Common myeloid progenitor, CD34-positive (primary cell): ENCODE results near the gene CACNA1D. TPM values are rescaled to one million over a fixed set of nuclear protein-coding genes. Genes with fewer than 3 reads are reported as not detected.
"Not testable (repeated sequence)": the region's sequence is repeated elsewhere in the genome, so short reads cannot be mapped to it uniquely, and the experiment has no call there.

ENCODE experiments used
- CTCF ChIA-PET: fragments of 350-600 bp; sonication (Branson Sonifier 250); formaldehyde crosslinking; loops from one replicate; lab custom pipeline; 2021; ENCODE audit warnings: antibody characterized with exemption; lab: Charles Lee
- POLR2A ChIA-PET: fragments of 350-600 bp; sonication (Branson Sonifier 250); formaldehyde crosslinking; loops from one replicate; lab custom pipeline; 2021; ENCODE audit warnings: antibody characterized with exemption; lab: Charles Lee
- DNase-seq, 3 donors: peaks; one replicate each; pipeline versions ENCODE4 v3.0.0 to v3.0.0-alpha.2; 2013
- H3K27ac ChIP-seq, 2 experiments: 1 replicate in 1 of 2; 2 replicates in 1 of 2; pipeline ENCODE4 v1.7.0; 2013; ENCODE audit warnings: inconsistent platforms in 2 of 2, low read length in 2 of 2, mild to moderate bottlenecking in 2 of 2, low read depth in 1 of 2, moderate library complexity in 1 of 2; ENCODE audit not compliant: severe bottlenecking in 2 of 2, insufficient read depth in 1 of 2, poor library complexity in 1 of 2
- H3K27me3 ChIP-seq, 5 experiments: replicated peaks in 2 of 5; 1 replicate in 3 of 5; 2 replicates in 2 of 5; pipeline versions ENCODE4 v1.6.1 to v1.7.0; 2013; ENCODE audit warnings: low read length in 4 of 5, mild to moderate bottlenecking in 2 of 5, moderate library complexity in 2 of 5, inconsistent platforms in 1 of 5; ENCODE audit not compliant: insufficient read depth in 5 of 5, control insufficient read depth in 4 of 5
- H3K36me3 ChIP-seq, 4 experiments: 1 replicate in 2 of 4; 2 replicates in 2 of 4; pipeline versions ENCODE4 v1.6.1 to v1.7.0; 2013; ENCODE audit warnings: low read length in 3 of 4, control low read depth in 1 of 4, mild to moderate bottlenecking in 1 of 4; ENCODE audit not compliant: control insufficient read depth in 4 of 4, insufficient read depth in 4 of 4
- H3K4me1 ChIP-seq, 4 experiments: 1 replicate in 3 of 4; 2 replicates in 1 of 4; pipeline versions ENCODE4 v1.6.1 to v1.7.1; 2013; ENCODE audit warnings: low read length in 3 of 4, mild to moderate bottlenecking in 3 of 4, control low read depth in 1 of 4, inconsistent platforms in 1 of 4, moderate library complexity in 1 of 4; ENCODE audit not compliant: control insufficient read depth in 4 of 4, insufficient read depth in 4 of 4; ENCODE audit errors: control extremely low read depth in 1 of 4
- H3K4me3 ChIP-seq, 7 experiments: 1 replicate in 4 of 7; 2 replicates in 3 of 7; pipeline versions ENCODE4 v1.5.1 to v1.7.0; 2013; ENCODE audit warnings: mild to moderate bottlenecking in 7 of 7, low read length in 6 of 7, moderate library complexity in 6 of 7, inconsistent platforms in 2 of 7, low read depth in 2 of 7, control low read depth in 1 of 7; ENCODE audit not compliant: insufficient read depth in 4 of 7, control insufficient read depth in 1 of 7; ENCODE audit errors: extremely low read depth in 1 of 7
- H3K9me3 ChIP-seq, 5 experiments: 1 replicate in 4 of 5; 2 replicates in 1 of 5; pipeline versions ENCODE4 v1.6.1 to v1.7.1; 2013; ENCODE audit warnings: low read length in 4 of 5, mild to moderate bottlenecking in 2 of 5, inconsistent platforms in 1 of 5, low read depth in 1 of 5, moderate library complexity in 1 of 5; ENCODE audit not compliant: control insufficient read depth in 4 of 5, insufficient read depth in 2 of 5; ENCODE audit errors: control extremely low read depth in 1 of 5
- WGBS: methylation state at CpG from one replicate; pipeline ENCODE4 v1.1.5; 2013; ENCODE audit not compliant: insufficient coverage; 5-methylcytosine and 5-hydroxymethylcytosine counted together
- polyA plus RNA-seq: library from polyadenylated mRNA; unstranded; fragments of 120-200 nt; gene quantifications from one replicate; pipeline ENCODE4 v1.2.1, GENCODE V29; 2013

CACNA1D gene
- 0.46 TPM for polyA plus RNA-seq

GRCh38 chr3:53493963-53494791 lies at the start of gene CACNA1D:
Gene CACNA1D (plus strand): TSS chr3:53494611. CDS start chr3:53495167, 556 bp downstream.
- no peaks in the 10 kb centered on the region for H3K36me3 ChIP-seq
- WGBS: under 1% methylated on average over 86 of the region's 122 CpGs
- H3K9me3 ChIP-seq: no peaks in the 10 kb centered on the region
- peak in 2 of 3 donors; percentile 21 to 40 for DNase-seq
- ChIA-PET CTCF (interaction anchor here (1.4 to 1.9 kb wide), 2 partner anchors 9 to 10 kb away, joined by 5 to 6 read pairs; no protein-coding TSS in a partner anchor), POLR2A (no interaction called here)
- peaks cover 0 to 24% (median 16%) of the 10 kb centered on the region in 4 experiments for H3K4me1 ChIP-seq
- H3K27me3 ChIP-seq: peaks cover 4 to 90% (median 31%) of the 10 kb centered on the region in 5 experiments
- peak within 1 kb of the TSS; percentile 10 to 63 (median 30) for H3K4me3 ChIP-seq
- no peak within 1 kb of the TSS for H3K27ac ChIP-seq

- ChIA-PET CTCF (interaction anchor here (0.6 kb wide), 2 partner anchors 73 to 254 kb away, joined by 3 read pairs; no protein-coding TSS in a partner anchor), POLR2A (no interaction called here)
- H3K4me1 ChIP-seq: peaks cover 0 to 13% (median 9%) of the 10 kb centered on the region in 4 experiments
- H3K27ac ChIP-seq: no peak overlapping the region
- peaks cover 0 to 2% (median 0%) of the 10 kb centered on the region in 5 experiments for H3K27me3 ChIP-seq
- DNase-seq: peak; percentile 63 to 87 (median 72)
- H3K36me3 ChIP-seq: no peaks in the 10 kb centered on the region
- H3K4me3 ChIP-seq: no peak overlapping the region
- H3K9me3 ChIP-seq: no peaks in the 10 kb centered on the region
Measured at GRCh38 chr3:53457068-53457467, 37.3 kb upstream of the CACNA1D start.

- H3K4me3 ChIP-seq: no peak overlapping the region
- peaks cover 0 to 2% (median 0%) of the 10 kb centered on the region in 5 experiments for H3K27me3 ChIP-seq
- H3K9me3 ChIP-seq: peaks cover 0 to 8% (median 0%) of the 10 kb centered on the region in 5 experiments
- H3K4me1 ChIP-seq: peaks cover 0 to 13% (median 9%) of the 10 kb centered on the region in 4 experiments
- CTCF ChIA-PET: no interaction called here
- no peaks in the 10 kb centered on the region for H3K36me3 ChIP-seq
- no peak for DNase-seq
- no CpG with 5 or more reads among the region's 1 CpG for WGBS
- POLR2A ChIA-PET: interaction anchor here (0.5 kb wide), 1 partner anchor 43 kb away, joined by 3 read pairs; no protein-coding TSS in a partner anchor
- H3K27ac ChIP-seq: no peak overlapping the region
Measured at GRCh38 chr3:53460326-53460725, 34.1 kb upstream of the CACNA1D start.

GRCh38 chr3:53464424-53464823 lies 30.0 kb upstream of the CACNA1D start:
- DNase-seq: no peak
- no peaks in the 10 kb centered on the region for H3K4me1 ChIP-seq
- no peak overlapping the region for H3K4me3 ChIP-seq
- WGBS: 86% methylated on average over 1 of the region's 3 CpGs
- peaks cover 0 to 8% (median 0%) of the 10 kb centered on the region in 5 experiments for H3K9me3 ChIP-seq
- POLR2A ChIA-PET: no interaction called here
- H3K36me3 ChIP-seq: no peaks in the 10 kb centered on the region
- H3K27ac ChIP-seq: no peak overlapping the region
- peaks cover 0 to 2% (median 0%) of the 10 kb centered on the region in 5 experiments for H3K27me3 ChIP-seq
- CTCF ChIA-PET: no interaction called here

GRCh38 chr3:53469758-53470157 lies 24.7 kb upstream of the CACNA1D start:
- H3K4me1 ChIP-seq, H3K9me3 ChIP-seq, H3K4me3 ChIP-seq, POLR2A ChIA-PET, H3K27me3 ChIP-seq, DNase-seq, CTCF ChIA-PET, H3K36me3 ChIP-seq, H3K27ac ChIP-seq: not testable (repeated sequence)
- WGBS: 100% methylated on average over 1 of the region's 7 CpGs

- no peak for DNase-seq
- H3K9me3 ChIP-seq: no peaks in the 10 kb centered on the region
- POLR2A ChIA-PET: no interaction called here
- no peaks in the 10 kb centered on the region for H3K4me1 ChIP-seq
- no peak overlapping the region for H3K27ac ChIP-seq
- no peak overlapping the region for H3K4me3 ChIP-seq
- 100% methylated on average over 2 of the region's 2 CpGs for WGBS
- CTCF ChIA-PET: no interaction called here
- no peaks in the 10 kb centered on the region for H3K36me3 ChIP-seq
- peaks cover 0 to 6% (median 2%) of the 10 kb centered on the region in 5 experiments for H3K27me3 ChIP-seq
Measured at GRCh38 chr3:53473422-53473821, 21.0 kb upstream of the CACNA1D start.

- DNase-seq, H3K4me3 ChIP-seq, H3K36me3 ChIP-seq, POLR2A ChIA-PET, H3K9me3 ChIP-seq, H3K27ac ChIP-seq, CTCF ChIA-PET, H3K4me1 ChIP-seq: not testable (repeated sequence)
- H3K27me3 ChIP-seq: peaks cover 2 to 15% (median 3%) of the 10 kb centered on the region in 5 experiments
- no CpG with 5 or more reads among the region's 3 CpGs for WGBS
Measured at GRCh38 chr3:53476372-53476771, 18.0 kb upstream of the CACNA1D start.
